Peyer's patch (tissue), 4 donors: ENCODE measurements around the gene FOXP4.

Experiments
- POLR2A ChIP-seq, 2 donors: fragments of 450-650 bp; IDR thresholded peaks; one replicate each; pipeline ENCODE4 v1.5.1; 2017; ENCODE audit warnings: antibody characterized with exemption in 2 of 2, mild to moderate bottlenecking in 2 of 2, moderate library complexity in 2 of 2
- TF ChIP-seq, protein P1 (sequence below), 6 experiments: fragments of 450-650 bp in 4 of 6; fragments of 200-600 bp in 2 of 6; sonication (generic) in 1 of 6; IDR thresholded peaks; one replicate each; pipeline ENCODE4 v1.5.1; 2017 to 2019; ENCODE audit warnings: antibody characterized with exemption in 6 of 6, mild to moderate bottlenecking in 3 of 6, moderate library complexity in 1 of 6

DNA sequence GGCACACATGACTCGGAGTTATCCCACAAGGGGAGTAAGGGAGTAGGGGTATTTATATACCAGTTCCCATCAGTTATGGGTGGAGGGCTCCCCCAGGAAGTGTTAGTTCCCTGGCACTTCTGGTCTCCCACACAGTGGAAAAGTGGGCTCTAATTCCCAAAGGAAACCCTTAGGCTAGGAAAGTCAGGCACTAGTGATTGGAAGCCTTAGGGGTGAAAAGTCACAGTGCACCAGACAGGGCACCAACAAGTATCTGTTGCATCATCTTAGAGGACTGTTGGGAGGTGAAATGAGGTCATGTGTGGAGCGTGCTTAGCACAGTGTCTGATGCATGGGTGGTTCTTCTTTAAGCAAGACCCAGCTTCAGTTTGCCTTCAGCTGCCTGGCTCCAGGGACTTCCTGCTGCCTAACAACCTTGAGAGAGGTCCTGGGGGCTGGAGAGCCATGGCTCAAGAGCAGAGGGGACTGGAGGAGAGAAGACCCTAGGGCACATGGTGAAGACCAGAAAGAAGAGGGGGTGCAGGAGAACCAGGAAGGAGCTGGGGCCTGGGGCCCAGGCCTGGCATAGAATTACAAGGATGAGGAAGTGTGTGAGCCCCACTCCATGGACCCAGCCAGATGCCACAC is 7.5 kb upstream of the FOXP4 start:
- TF ChIP-seq, protein P1, sequence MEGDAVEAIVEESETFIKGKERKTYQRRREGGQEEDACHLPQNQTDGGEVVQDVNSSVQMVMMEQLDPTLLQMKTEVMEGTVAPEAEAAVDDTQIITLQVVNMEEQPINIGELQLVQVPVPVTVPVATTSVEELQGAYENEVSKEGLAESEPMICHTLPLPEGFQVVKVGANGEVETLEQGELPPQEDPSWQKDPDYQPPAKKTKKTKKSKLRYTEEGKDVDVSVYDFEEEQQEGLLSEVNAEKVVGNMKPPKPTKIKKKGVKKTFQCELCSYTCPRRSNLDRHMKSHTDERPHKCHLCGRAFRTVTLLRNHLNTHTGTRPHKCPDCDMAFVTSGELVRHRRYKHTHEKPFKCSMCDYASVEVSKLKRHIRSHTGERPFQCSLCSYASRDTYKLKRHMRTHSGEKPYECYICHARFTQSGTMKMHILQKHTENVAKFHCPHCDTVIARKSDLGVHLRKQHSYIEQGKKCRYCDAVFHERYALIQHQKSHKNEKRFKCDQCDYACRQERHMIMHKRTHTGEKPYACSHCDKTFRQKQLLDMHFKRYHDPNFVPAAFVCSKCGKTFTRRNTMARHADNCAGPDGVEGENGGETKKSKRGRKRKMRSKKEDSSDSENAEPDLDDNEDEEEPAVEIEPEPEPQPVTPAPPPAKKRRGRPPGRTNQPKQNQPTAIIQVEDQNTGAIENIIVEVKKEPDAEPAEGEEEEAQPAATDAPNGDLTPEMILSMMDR (IDR thresholded peaks at IDR 0.05) = no peak
- TF ChIP-seq POLR2A (IDR thresholded peaks at IDR 0.05) = no peak
